SW480 (cell line): ENCODE results near the gene TEX22.

Experiments used
- DNase-seq: peaks from one replicate; pipeline ENCODE4 v3.0.0-alpha.2; 2016; ENCODE audit warnings: low spot score

Gene TEX22

GRCh38 chr14:105456736-105457617 lies 58.6 kb downstream of the TEX22 start:
- DNase-seq, result no peak

GRCh38 chr14:105458010-105458409 lies 59.7 kb downstream of the TEX22 start:
- no peak for DNase-seq

- no peak for DNase-seq
These were observed 60.2 kb downstream of the TEX22 start for GRCh38 chr14:105458571-105458970.

- no peak for DNase-seq
These were observed 61.8 kb downstream of the TEX22 start for GRCh38 chr14:105460116-105460515.

- DNase-seq, result no peak
These were observed 62.3 kb downstream of the TEX22 start for GRCh38 chr14:105460616-105461015.

GRCh38 chr14:105461903-105462302 lies 63.6 kb downstream of the TEX22 start:
- DNase-seq, result no peak
